CD4-positive, alpha-beta T cell (primary cell): ENCODE results near the gene CUEDC1. TPM values are rescaled to one million over a fixed set of nuclear protein-coding genes. Genes with fewer than 3 reads are reported as not detected.
"Not testable (repeated sequence)": the region's sequence is repeated elsewhere in the genome, so short reads cannot be mapped to it uniquely, and the experiment has no call there.

Source experiments
- ATAC-seq: fragments of 200-7000 bp; cut with Tn5 transposase; one replicate; pipeline ENCODE4 v1.10.0; 2022; ENCODE audit warnings: mild to moderate bottlenecking; ENCODE audit not compliant: poor library complexity
- CTCF ChIA-PET: fragments of 350-600 bp; sonication (Branson Sonifier 250); formaldehyde crosslinking; loops from one replicate; lab custom pipeline; 2021; ENCODE audit warnings: antibody characterized with exemption, inconsistent platforms; lab: Charles Lee
- POLR2A ChIA-PET: fragments of 350-600 bp; sonication (Branson Sonifier 250); formaldehyde crosslinking; loops from one replicate; lab custom pipeline; 2021; ENCODE audit warnings: antibody characterized with exemption, inconsistent platforms; lab: Charles Lee
- DNase-seq, 14 experiments: peaks; one replicate each; pipeline ENCODE4 v3.0.0-alpha.2; 2013 to 2020; ENCODE audit warnings: mixed read lengths in 2 of 14
- H3K27ac ChIP-seq, 2 donors: one replicate each; pipeline versions ENCODE4 v1.5.1 to v1.7.0; 2013; ENCODE audit warnings: low read length in 2 of 2, low read depth in 1 of 2, mild to moderate bottlenecking in 1 of 2
- H3K27me3 ChIP-seq, 2 experiments: 1 replicate in 1 of 2; 2 replicates in 1 of 2; pipeline versions ENCODE4 v1.6.1 to v1.7.0; 2013; ENCODE audit warnings: low read length in 2 of 2, control low read depth in 1 of 2, mild to moderate bottlenecking in 1 of 2, moderate library complexity in 1 of 2; ENCODE audit not compliant: insufficient read depth in 2 of 2, control insufficient read depth in 1 of 2
- H3K36me3 ChIP-seq: one replicate; pipeline ENCODE4 v1.6.1; 2013; ENCODE audit warnings: low read length, control low read depth; ENCODE audit not compliant: insufficient read depth
- H3K4me1 ChIP-seq: one replicate; pipeline ENCODE4 v1.6.1; 2013; ENCODE audit warnings: low read length, control low read depth; ENCODE audit not compliant: insufficient read depth
- H3K4me3 ChIP-seq: one replicate; pipeline ENCODE4 v1.5.1; 2013; ENCODE audit warnings: mild to moderate bottlenecking, low read length, moderate library complexity
- H3K9me3 ChIP-seq, 2 experiments: 1 replicate in 1 of 2; 2 replicates in 1 of 2; pipeline versions ENCODE4 v1.6.1 to v1.7.0; 2013; ENCODE audit warnings: low read length in 2 of 2, mild to moderate bottlenecking in 2 of 2, control low read depth in 1 of 2, moderate library complexity in 1 of 2; ENCODE audit not compliant: control insufficient read depth in 1 of 2, insufficient read depth in 1 of 2
- H3K27ac Mint-ChIP-seq: one replicate; pipeline ENCODE4 v1.8.0; 2020; ENCODE audit warnings: mixed read lengths
- H3K27me3 Mint-ChIP-seq: one replicate; pipeline ENCODE4 v1.8.0; 2021; ENCODE audit warnings: mixed read lengths
- H3K36me3 Mint-ChIP-seq: one replicate; pipeline ENCODE4 v1.8.0; 2021; ENCODE audit warnings: low read depth, mixed read lengths
- H3K4me1 Mint-ChIP-seq: one replicate; pipeline ENCODE4 v1.8.0; 2021; ENCODE audit warnings: low read depth, mixed read lengths
- H3K4me3 Mint-ChIP-seq: one replicate; pipeline ENCODE4 v1.8.0; 2020; ENCODE audit warnings: mild to moderate bottlenecking, mixed read lengths
- H3K9me3 Mint-ChIP-seq: one replicate; pipeline ENCODE4 v1.8.0; 2020; ENCODE audit warnings: mixed read lengths
- CTCF ChIP-seq: fragments of 200-600 bp; IDR thresholded peaks from one replicate; pipeline ENCODE4 v1.8.0; 2022; ENCODE audit warnings: antibody characterized with exemption, mild to moderate bottlenecking
- intact Hi-C, 2 experiments: fragments of 100-400 bp; cut with DNase I in 1 of 2; cut with micrococcal nuclease in 1 of 2; formaldehyde crosslinking; loops; one replicate each; pipeline versions ENCODE4 v1.15.1 to v1.9.0; 2023 to 2025; cut with DNase I, micrococcal nuclease
- total RNA-seq, 174 experiments: library from RNA in 2 of 174; stranded (reverse) in 2 of 174; gene quantifications; one replicate each; pipeline ENCODE4 v1.2.3 and lab custom pipeline; 2021 to 2026

Gene CUEDC1
- total RNA-seq, 2 experiments from 2014 or later: 0.41 to 1.0 TPM

- H3K4me1 ChIP-seq: no peaks in the 10 kb centered on the region
- ChIA-PET POLR2A (interaction anchor here (0.8 to 1.0 kb wide), 2 partner anchors 11 to 13 kb away, joined by 3 read pairs; no protein-coding TSS in a partner anchor), CTCF (interaction anchor here (0.7 kb wide), 1 partner anchor 10 kb away, joined by 3 read pairs; no protein-coding TSS in a partner anchor)
- Mint-ChIP-seq H3K9me3 (no peaks in the 10 kb centered on the region), H3K27ac (no peak overlapping the region), H3K36me3 (peaks cover 73% of the 10 kb centered on the region), H3K4me1 (no peaks in the 10 kb centered on the region), H3K4me3 (no peak overlapping the region), H3K27me3 (no peaks in the 10 kb centered on the region)
- TF ChIP-seq CTCF: no peak
- intact Hi-C loops: no loop called here
- no peak overlapping the region for H3K27ac ChIP-seq
- no peaks in the 10 kb centered on the region for H3K27me3 ChIP-seq
- ATAC-seq (no peak), DNase-seq (no peak)
- H3K9me3 ChIP-seq: no peaks in the 10 kb centered on the region
- peaks cover 70% of the 10 kb centered on the region for H3K36me3 ChIP-seq
- no peak overlapping the region for H3K4me3 ChIP-seq
Observed at GRCh38 chr17:57975044-57975443, 19.8 kb upstream of the CUEDC1 start.

- H3K9me3 Mint-ChIP-seq, H3K27me3 ChIP-seq, H3K9me3 ChIP-seq, H3K4me1 ChIP-seq, ATAC-seq, intact Hi-C loops, H3K4me3 Mint-ChIP-seq, H3K27ac ChIP-seq, H3K4me1 Mint-ChIP-seq, H3K4me3 ChIP-seq, POLR2A ChIA-PET, DNase-seq, H3K27me3 Mint-ChIP-seq, H3K27ac Mint-ChIP-seq: not testable (repeated sequence)
- H3K36me3 ChIP-seq: peaks cover 63% of the 10 kb centered on the region
- peaks cover 65% of the 10 kb centered on the region for H3K36me3 Mint-ChIP-seq
- CTCF ChIA-PET: interaction anchor here (0.6 kb wide), 1 partner anchor 330 kb away, joined by 3 read pairs; no protein-coding TSS in a partner anchor
Observed at GRCh38 chr17:57974053-57974824, 19.0 kb upstream of the CUEDC1 start.

GRCh38 chr17:57972151-57972550 is 16.9 kb upstream of the CUEDC1 start:
- ChIA-PET POLR2A (no interaction called here), CTCF (no interaction called here)
- Mint-ChIP-seq H3K27ac (no peak overlapping the region), H3K4me3 (no peak overlapping the region), H3K36me3 (peaks cover 47% of the 10 kb centered on the region), H3K4me1 (no peaks in the 10 kb centered on the region), H3K27me3 (no peaks in the 10 kb centered on the region), H3K9me3 (no peaks in the 10 kb centered on the region)
- ATAC-seq: no peak
- Histone ChIP-seq H3K9me3 (no peaks in the 10 kb centered on the region), H3K4me3 (no peak overlapping the region), H3K36me3 (peaks cover 44% of the 10 kb centered on the region), H3K27me3 (no peaks in the 10 kb centered on the region), H3K4me1 (no peaks in the 10 kb centered on the region), H3K27ac (no peak overlapping the region)
- TF ChIP-seq CTCF: no peak
- DNase-seq: no peak
- intact Hi-C loops: no loop called here
